B cell (primary cell): ENCODE results near the gene UBE2G2.

Source experiments
- CTCF ChIP-seq: fragments of 200-600 bp; IDR thresholded peaks from one replicate; pipeline ENCODE4 v1.8.0; 2022; ENCODE audit warnings: antibody characterized with exemption, mild to moderate bottlenecking
- EZH2 ChIP-seq: IDR thresholded peaks from 2 replicates; pipeline ENCODE4 v1.6.1; 2012; ENCODE audit warnings: borderline replicate concordance, low read depth, mild to moderate bottlenecking, moderate library complexity, low read length; ENCODE audit not compliant: insufficient read depth, poor library complexity, severe bottlenecking

- TF ChIP-seq CTCF (no peak), EZH2 (no peak)
These were observed 68.7 kb downstream of the UBE2G2 start for GRCh38 chr21:44732956-44733355.
